PC-9 (cell line): ENCODE measurements around the gene CAMTA1. TPM values are rescaled to one million over a fixed set of nuclear protein-coding genes. Genes with fewer than 3 reads are reported as not detected.

ENCODE experiments used
- BruUV-seq: library from RNA; stranded (reverse); fragments of 400-500 nt; replicated peaks from 2 replicates; lab custom pipeline; 2021; lab: Mats Ljungman, UMichigan
- CTCF ChIA-PET: fragments of 300-600 bp; sonication (Branson Sonifier 250); formaldehyde crosslinking; loops from one replicate; lab custom pipeline; 2022; ENCODE audit warnings: antibody characterized with exemption; lab: Charles Lee
- POLR2A ChIA-PET: fragments of 300-600 bp; sonication (Branson Sonifier 250); formaldehyde crosslinking; loops from one replicate; lab custom pipeline; 2022; ENCODE audit warnings: antibody characterized with exemption; ENCODE audit not compliant: unreplicated experiment; lab: Charles Lee
- DNase-seq, 2 experiments: peaks; one replicate each; pipeline versions ENCODE4 v3.0.0 to v3.0.0-alpha.2; 2015 to 2022; ENCODE audit warnings: mixed read lengths in 1 of 2
- H2AFZ ChIP-seq: fragments of 200-600 bp; sonication (generic); 2 replicates; pipeline ENCODE4 v1.8.1; 2017; ENCODE audit warnings: antibody characterized with exemption
- H3F3A ChIP-seq: fragments of 200-600 bp; sonication (generic); 2 replicates; pipeline ENCODE4 v1.8.1; 2017; ENCODE audit warnings: antibody characterized with exemption, mild to moderate bottlenecking, low read depth; ENCODE audit not compliant: insufficient read depth
- H3K27ac ChIP-seq: fragments of 200-600 bp; sonication (generic); 2 replicates; pipeline ENCODE4 v1.6.1; 2016; ENCODE audit warnings: mixed run types
- H3K27me3 ChIP-seq: fragments of 200-600 bp; sonication (generic); 2 replicates; pipeline ENCODE4 v1.6.1; 2016; ENCODE audit warnings: low read depth, mixed run types; ENCODE audit not compliant: insufficient read depth
- H3K36me3 ChIP-seq: fragments of 200-600 bp; sonication (generic); 2 replicates; pipeline ENCODE4 v1.6.1; 2016; ENCODE audit warnings: low read depth, mixed run types
- H3K4me1 ChIP-seq: fragments of 200-600 bp; sonication (generic); replicated peaks from 2 replicates; pipeline ENCODE4 v1.6.1; 2016; ENCODE audit warnings: mixed run types; ENCODE audit not compliant: insufficient read depth
- H3K4me2 ChIP-seq: fragments of 200-600 bp; sonication (generic); 2 replicates; pipeline ENCODE4 v1.6.1; 2017; ENCODE audit warnings: mixed run types
- H3K4me3 ChIP-seq: fragments of 200-600 bp; sonication (generic); 2 replicates; pipeline ENCODE4 v1.6.1; 2016; ENCODE audit warnings: mixed run types
- H3K79me2 ChIP-seq: fragments of 200-600 bp; sonication (generic); 2 replicates; pipeline ENCODE4 v1.6.1; 2017; ENCODE audit warnings: low read depth, mixed run types
- H3K9me2 ChIP-seq: fragments of 200-600 bp; sonication (generic); 2 replicates; pipeline ENCODE4 v1.8.1; 2017; ENCODE audit warnings: mild to moderate bottlenecking; ENCODE audit not compliant: insufficient read depth
- H3K9me3 ChIP-seq: fragments of 200-600 bp; sonication (generic); 2 replicates; pipeline ENCODE4 v1.8.1; 2016; ENCODE audit warnings: low read depth; ENCODE audit not compliant: insufficient read depth
- H4K20me1 ChIP-seq: fragments of 200-600 bp; sonication (generic); 2 replicates; pipeline ENCODE4 v1.8.1; 2017; ENCODE audit not compliant: insufficient read depth
- EZH2 ChIP-seq: fragments of 200-600 bp; sonication (generic); IDR thresholded peaks from 2 replicates; pipeline ENCODE4 v1.8.0; 2017; ENCODE audit warnings: antibody characterized with exemption, low read depth
- intact Hi-C: fragments of 100-400 bp; cut with micrococcal nuclease; formaldehyde crosslinking; loops from one replicate; pipeline ENCODE4 v1.10.0; 2022; ENCODE audit not compliant: unreplicated experiment
- total RNA-seq: library from RNA; stranded (reverse); gene quantifications from 2 replicates; pipeline ENCODE4 v1.2.3, GENCODE V29; 2021
- TF ChIP-seq, protein P1 (sequence below): fragments of 200-600 bp; sonication (generic); conservative IDR thresholded peaks from 2 replicates; pipeline ENCODE4 v1.6.1; 2017; ENCODE audit warnings: mixed run types, antibody characterized with exemption, mild to moderate bottlenecking, moderate library complexity

CAMTA1 gene
- total RNA-seq, 1 experiment from 2014 or later: 72.3 TPM

DNA sequence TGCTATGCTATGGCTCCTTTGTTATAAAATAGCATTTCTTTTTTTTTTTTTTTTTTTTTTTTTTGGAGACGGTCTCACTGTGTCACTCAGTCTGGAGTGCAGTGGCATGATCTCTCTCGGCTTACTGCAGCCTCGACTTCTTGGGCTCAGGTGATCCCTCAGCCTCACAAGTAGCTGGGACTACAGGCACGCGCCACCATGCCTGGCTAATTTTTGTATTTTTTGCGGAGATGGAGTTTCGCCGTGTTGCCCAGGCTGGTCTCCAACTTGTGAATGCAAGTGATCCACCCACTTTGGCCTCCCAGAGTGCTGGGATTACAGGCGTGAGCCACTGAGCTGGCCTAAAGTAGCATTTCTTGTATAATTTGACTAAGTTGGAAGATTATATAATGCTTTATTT is 10.8 kb downstream of the CAMTA1 start:
- peak overlapping the region; percentile 46; the same call in 1 of the 2 replicates for H3K27ac ChIP-seq

DNA sequence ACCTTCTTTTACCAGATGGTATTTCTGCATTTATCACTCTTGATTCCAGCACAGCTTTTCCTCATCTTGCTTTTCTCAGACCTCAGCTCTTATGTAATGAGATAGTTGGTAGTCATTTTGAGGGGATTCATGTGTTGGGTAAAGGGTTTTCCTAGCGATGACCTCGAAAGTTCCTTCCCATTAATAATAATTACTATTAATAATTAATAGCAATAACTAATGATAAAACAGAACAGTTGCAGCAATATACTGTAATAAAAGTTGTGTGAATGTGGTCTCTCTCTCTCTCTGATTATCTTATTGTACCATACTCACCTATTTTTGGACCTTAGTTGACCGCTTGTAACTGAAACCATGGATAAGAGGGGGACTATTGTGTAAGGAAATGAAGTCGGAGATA is 14.2 kb downstream of the CAMTA1 start:
- no peak overlapping the region for H3K4me3 ChIP-seq
- intact Hi-C loops: loop anchor here (10.0 kb wide), 1 partner anchor 245 kb away; no protein-coding TSS in a partner anchor
- TF ChIP-seq, protein P1, sequence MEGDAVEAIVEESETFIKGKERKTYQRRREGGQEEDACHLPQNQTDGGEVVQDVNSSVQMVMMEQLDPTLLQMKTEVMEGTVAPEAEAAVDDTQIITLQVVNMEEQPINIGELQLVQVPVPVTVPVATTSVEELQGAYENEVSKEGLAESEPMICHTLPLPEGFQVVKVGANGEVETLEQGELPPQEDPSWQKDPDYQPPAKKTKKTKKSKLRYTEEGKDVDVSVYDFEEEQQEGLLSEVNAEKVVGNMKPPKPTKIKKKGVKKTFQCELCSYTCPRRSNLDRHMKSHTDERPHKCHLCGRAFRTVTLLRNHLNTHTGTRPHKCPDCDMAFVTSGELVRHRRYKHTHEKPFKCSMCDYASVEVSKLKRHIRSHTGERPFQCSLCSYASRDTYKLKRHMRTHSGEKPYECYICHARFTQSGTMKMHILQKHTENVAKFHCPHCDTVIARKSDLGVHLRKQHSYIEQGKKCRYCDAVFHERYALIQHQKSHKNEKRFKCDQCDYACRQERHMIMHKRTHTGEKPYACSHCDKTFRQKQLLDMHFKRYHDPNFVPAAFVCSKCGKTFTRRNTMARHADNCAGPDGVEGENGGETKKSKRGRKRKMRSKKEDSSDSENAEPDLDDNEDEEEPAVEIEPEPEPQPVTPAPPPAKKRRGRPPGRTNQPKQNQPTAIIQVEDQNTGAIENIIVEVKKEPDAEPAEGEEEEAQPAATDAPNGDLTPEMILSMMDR: no peak
- TF ChIP-seq EZH2: no peak
- no peak for DNase-seq
- no peaks in the 10 kb centered on the region for H4K20me1 ChIP-seq
- no peak overlapping the region for H3K4me2 ChIP-seq
- BruUV-seq: no TSS peak
- peaks cover 8% of the 10 kb centered on the region; the same call in 1 of the 2 replicates for H3F3A ChIP-seq
- no peaks in the 10 kb centered on the region for H3K9me3 ChIP-seq
- no peaks in the 10 kb centered on the region for H3K27me3 ChIP-seq
- H3K27ac ChIP-seq: no peak overlapping the region
- peaks cover 15% of the 10 kb centered on the region for H3K4me1 ChIP-seq
- H2AFZ ChIP-seq: no peak overlapping the region
- ChIA-PET CTCF (no interaction called here), POLR2A (no interaction called here)
- H3K36me3 ChIP-seq: no peaks in the 10 kb centered on the region
- H3K79me2 ChIP-seq: peaks cover 18% of the 10 kb centered on the region
- no peaks in the 10 kb centered on the region for H3K9me2 ChIP-seq

More for the DNA sequence above, 10.8 kb downstream of the CAMTA1 start:
- no TSS peak for BruUV-seq
- H4K20me1 ChIP-seq: no peaks in the 10 kb centered on the region; the same call in none of the 2 replicates
- no peaks in the 10 kb centered on the region for H3K27me3 ChIP-seq
- ChIA-PET CTCF (interaction anchor here (0.7 kb wide), 1 partner anchor 1367 kb away, joined by 3 read pairs; no protein-coding TSS in a partner anchor), POLR2A (interaction anchor here (0.6 to 1.2 kb wide), 4 partner anchors 11 to 258 kb away, joined by 3 to 4 read pairs (median 4); partner anchors contain the start of gene CAMTA1)
- H3K4me3 ChIP-seq: no peak overlapping the region
- peaks cover 7% of the 10 kb centered on the region; the same call in 1 of the 2 replicates for H3F3A ChIP-seq
- H3K36me3 ChIP-seq: no peaks in the 10 kb centered on the region
- no peak overlapping the region for H3K4me2 ChIP-seq
- peaks cover 12% of the 10 kb centered on the region for H3K4me1 ChIP-seq
- no peaks in the 10 kb centered on the region for H3K9me2 ChIP-seq
- H3K9me3 ChIP-seq: no peaks in the 10 kb centered on the region
- H3K79me2 ChIP-seq: peaks cover 5% of the 10 kb centered on the region
- no peak overlapping the region for H2AFZ ChIP-seq
- intact Hi-C loops: loop anchor here (10.0 kb wide), 1 partner anchor 249 kb away; no protein-coding TSS in a partner anchor
- TF ChIP-seq EZH2: no peak
- TF ChIP-seq, protein P1: no peak
- no peak for DNase-seq

DNA sequence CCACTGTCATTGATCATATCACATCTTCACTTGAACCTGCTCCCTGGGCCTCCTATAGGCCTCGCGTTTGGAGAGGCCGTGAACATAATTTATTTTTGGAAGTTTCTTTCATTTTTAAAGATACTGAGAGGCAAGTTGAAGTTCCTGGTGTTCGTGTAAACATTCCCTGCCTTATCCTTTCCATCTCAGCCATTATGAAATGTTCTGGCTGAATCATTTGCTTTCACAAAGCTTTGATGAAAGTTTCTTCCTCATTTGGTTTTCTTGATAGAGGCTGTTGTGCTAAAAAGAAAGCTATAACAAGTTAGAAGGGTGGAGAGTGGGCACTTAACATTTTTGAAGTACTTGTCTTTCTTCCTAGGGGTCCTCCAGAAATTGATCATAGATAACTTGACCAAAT is 15.5 kb downstream of the CAMTA1 start:
- peak overlapping the region; percentile 70 for H3K27ac ChIP-seq
- H4K20me1 ChIP-seq: no peaks in the 10 kb centered on the region; the same call in 1 of the 2 replicates
- H3K36me3 ChIP-seq: no peaks in the 10 kb centered on the region
- H3K9me2 ChIP-seq: no peaks in the 10 kb centered on the region
- ChIA-PET CTCF (interaction anchor here (0.6 kb wide), 1 partner anchor 381 kb away, joined by 7 read pairs; the partner anchor contains the start of gene HES2), POLR2A (no interaction called here)
- no peaks in the 10 kb centered on the region for H3K9me3 ChIP-seq
- H3K4me2 ChIP-seq: peak overlapping the region; percentile 76
- no peaks in the 10 kb centered on the region for H3K27me3 ChIP-seq
- TF ChIP-seq, protein P1: no peak
- no peak for TF ChIP-seq EZH2
- H3K79me2 ChIP-seq: peaks cover 26% of the 10 kb centered on the region
- no peak overlapping the region for H2AFZ ChIP-seq
- DNase-seq: peak in 1 of 2 experiments; percentile 76
- intact Hi-C loops: no loop called here
- H3K4me3 ChIP-seq: peak overlapping the region; percentile 29; the same call in 1 of the 2 replicates
- peaks cover 8% of the 10 kb centered on the region; the same call in 1 of the 2 replicates for H3F3A ChIP-seq
- no TSS peak for BruUV-seq
- peaks cover 15% of the 10 kb centered on the region for H3K4me1 ChIP-seq
